Nephron (organoid): ENCODE results near the gene LRRC37A.
"Not testable (repeated sequence)": the region's sequence is repeated elsewhere in the genome, so short reads cannot be mapped to it uniquely, and the experiment has no call there.

ENCODE experiments used
- H3K27ac Mint-ChIP-seq, 3 experiments: 2 replicates each; pipeline ENCODE4 v1.8.0; 2020; ENCODE audit warnings: mixed read lengths in 3 of 3, mild to moderate bottlenecking in 2 of 3, moderate library complexity in 1 of 3
- H3K27me3 Mint-ChIP-seq: 2 replicates; pipeline ENCODE4 v1.8.0; 2021; ENCODE audit warnings: low read depth, mild to moderate bottlenecking, moderate library complexity, mixed read lengths
- H3K36me3 Mint-ChIP-seq: 2 replicates; pipeline ENCODE4 v1.8.0; 2020; ENCODE audit warnings: low read depth, mixed read lengths
- H3K4me1 Mint-ChIP-seq: 2 replicates; pipeline ENCODE4 v1.8.0; 2020; ENCODE audit warnings: mixed read lengths
- H3K4me3 Mint-ChIP-seq, 3 experiments: 2 replicates each; pipeline ENCODE4 v1.8.0; 2020; ENCODE audit warnings: mild to moderate bottlenecking in 3 of 3, mixed read lengths in 3 of 3, moderate library complexity in 2 of 3
- H3K9me3 Mint-ChIP-seq: 2 replicates; pipeline ENCODE4 v1.8.0; 2020; ENCODE audit warnings: mixed read lengths

LRRC37A gene

DNA sequence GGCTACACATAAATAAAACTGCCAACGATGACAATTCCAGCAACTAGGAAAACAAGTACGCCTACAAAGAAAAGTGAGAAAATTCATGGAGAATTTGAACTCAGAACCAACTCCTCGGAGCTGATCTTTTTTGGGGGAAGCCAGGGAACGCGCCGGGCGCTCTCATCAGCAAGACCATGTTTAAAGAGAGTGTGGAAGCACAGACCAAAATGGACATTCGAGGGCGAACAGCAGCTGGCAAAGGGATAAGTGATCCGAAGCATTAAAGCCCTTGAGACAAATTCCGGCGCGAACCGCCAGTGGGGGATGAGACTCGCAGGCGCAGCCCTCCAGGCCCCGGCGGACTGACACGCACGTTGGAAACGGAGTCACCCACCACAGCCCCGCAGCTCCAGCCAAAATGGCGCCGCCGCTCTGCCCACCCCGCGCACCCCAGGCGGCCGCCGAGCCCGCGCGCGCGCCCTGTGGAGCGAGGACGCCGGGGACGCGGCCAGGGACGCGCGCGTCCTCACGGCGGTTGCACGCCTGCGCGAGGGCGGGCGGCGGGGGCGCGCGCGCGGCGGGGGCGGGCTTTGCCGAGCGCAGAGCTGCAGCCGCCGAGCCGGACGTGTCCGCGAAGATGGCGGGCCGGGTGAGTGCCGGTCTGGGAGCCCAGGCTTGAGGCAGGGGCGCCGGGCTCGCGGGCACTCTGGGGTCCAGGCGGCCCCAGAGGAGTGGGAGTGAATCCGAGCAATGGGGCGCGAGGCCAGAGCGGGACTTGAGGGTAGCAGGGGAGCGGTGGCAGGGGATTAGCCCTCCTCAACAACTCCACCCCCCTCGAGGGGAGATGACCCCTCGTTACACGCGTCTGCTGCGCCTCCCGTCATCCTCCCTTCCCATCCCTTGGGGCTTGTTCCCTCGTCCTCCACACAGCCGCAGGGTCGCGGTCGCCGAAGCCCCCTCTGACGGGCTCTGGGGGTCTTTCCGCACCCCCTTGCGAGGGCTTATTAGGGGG is 77.6 kb downstream of the LRRC37A start:
- H3K4me3 Mint-ChIP-seq, H3K27ac Mint-ChIP-seq, H3K4me1 Mint-ChIP-seq, H3K27me3 Mint-ChIP-seq, H3K36me3 Mint-ChIP-seq, H3K9me3 Mint-ChIP-seq: not testable (repeated sequence)

DNA sequence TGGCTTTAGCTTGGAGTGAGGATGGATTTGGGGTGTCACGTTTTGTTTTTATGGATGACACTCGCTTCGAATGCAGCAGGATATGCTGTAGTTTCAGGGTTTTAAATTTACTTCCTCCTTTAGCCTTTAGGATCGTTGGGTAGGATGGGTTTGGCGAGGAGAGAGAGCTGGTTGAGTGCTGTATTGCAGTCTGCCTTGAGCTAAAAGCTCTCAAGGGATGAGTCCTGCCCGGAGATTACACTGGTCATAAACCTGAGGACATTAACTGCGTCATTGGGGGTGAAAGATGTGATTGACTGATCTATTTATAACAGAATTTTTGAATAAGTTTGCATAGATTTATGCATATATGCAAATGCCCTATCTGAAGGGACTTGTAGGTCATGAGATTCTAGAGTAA is 78.5 kb downstream of the LRRC37A start:
- not testable (repeated sequence) for H3K27ac Mint-ChIP-seq, H3K9me3 Mint-ChIP-seq, H3K36me3 Mint-ChIP-seq, H3K4me1 Mint-ChIP-seq, H3K27me3 Mint-ChIP-seq, H3K4me3 Mint-ChIP-seq

DNA sequence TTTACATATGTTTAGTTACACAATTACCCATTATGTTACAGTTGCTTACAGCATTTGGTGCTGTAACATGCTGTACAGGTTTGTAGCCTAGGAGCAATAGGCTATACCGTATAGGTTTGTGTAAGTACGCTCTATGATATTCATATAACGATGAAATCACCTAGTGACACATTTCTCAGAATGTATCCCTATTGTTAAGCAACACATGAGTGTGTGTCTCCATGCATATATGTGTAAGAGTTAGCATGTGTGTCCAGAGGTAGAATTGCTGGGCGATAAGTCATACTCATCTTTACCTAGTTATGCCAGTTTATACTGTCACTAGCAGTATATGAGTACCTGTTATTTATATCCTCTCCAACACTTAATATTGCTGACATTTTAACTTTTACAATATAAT is 88.2 kb downstream of the LRRC37A start:
- not testable (repeated sequence) for H3K4me1 Mint-ChIP-seq, H3K27ac Mint-ChIP-seq, H3K9me3 Mint-ChIP-seq, H3K27me3 Mint-ChIP-seq, H3K4me3 Mint-ChIP-seq, H3K36me3 Mint-ChIP-seq

DNA sequence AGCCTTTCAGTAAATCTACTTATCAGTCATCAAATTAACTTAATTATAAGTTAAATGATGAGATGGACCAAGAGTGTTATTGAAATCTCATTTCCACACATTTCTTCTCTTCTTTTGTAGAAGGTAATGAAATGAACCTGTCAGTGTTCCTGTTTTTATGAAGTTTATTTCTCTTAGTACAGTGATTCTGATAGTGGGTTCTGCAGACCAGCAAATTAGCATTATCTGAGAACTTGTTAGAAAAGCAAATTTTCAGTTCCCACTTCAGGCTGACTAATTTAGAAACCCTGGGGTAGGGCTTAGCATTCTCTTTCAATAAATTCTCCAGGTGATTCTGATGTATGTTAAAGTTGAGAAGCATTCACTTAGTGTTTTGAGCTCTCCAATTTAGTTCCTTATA is 90.6 kb downstream of the LRRC37A start:
- H3K4me3 Mint-ChIP-seq, H3K4me1 Mint-ChIP-seq, H3K27me3 Mint-ChIP-seq, H3K27ac Mint-ChIP-seq, H3K36me3 Mint-ChIP-seq, H3K9me3 Mint-ChIP-seq: not testable (repeated sequence)
